Subcutaneous abdominal adipose tissue (tissue), 5 donors: ENCODE data around the gene EPN1.
A peak's percentile ranks its signal among the peaks of the same experiment; 100 is the strongest.

ENCODE experiments used
- H3K27ac ChIP-seq: one replicate; pipeline ENCODE4 v1.7.0; 2013; ENCODE audit warnings: low read depth, mild to moderate bottlenecking, inconsistent platforms, low read length, moderate library complexity
- H3K27me3 ChIP-seq, 5 donors: one replicate each; pipeline ENCODE4 v1.7.0; 2013; ENCODE audit warnings: low read length in 5 of 5, inconsistent platforms in 1 of 5; ENCODE audit not compliant: control insufficient read depth in 5 of 5, insufficient read depth in 4 of 5
- H3K36me3 ChIP-seq, 5 donors: one replicate each; pipeline ENCODE4 v1.7.0; 2013; ENCODE audit warnings: low read length in 5 of 5; ENCODE audit not compliant: control insufficient read depth in 5 of 5, insufficient read depth in 5 of 5
- H3K4me1 ChIP-seq, 5 donors: one replicate each; pipeline ENCODE4 v1.7.0; 2013; ENCODE audit warnings: low read length in 5 of 5, mild to moderate bottlenecking in 3 of 5, moderate library complexity in 1 of 5; ENCODE audit not compliant: control insufficient read depth in 5 of 5, insufficient read depth in 5 of 5
- H3K4me3 ChIP-seq, 5 donors: one replicate each; pipeline ENCODE4 v1.7.0; 2013; ENCODE audit warnings: low read length in 5 of 5, low read depth in 1 of 5
- H3K9ac ChIP-seq, 5 donors: one replicate each; pipeline ENCODE4 v1.7.0; 2013; ENCODE audit warnings: low read length in 5 of 5, mild to moderate bottlenecking in 4 of 5, moderate library complexity in 3 of 5
- H3K9me3 ChIP-seq, 5 donors: one replicate each; pipeline ENCODE4 v1.7.0; 2013; ENCODE audit warnings: low read length in 5 of 5; ENCODE audit not compliant: control insufficient read depth in 5 of 5
- donor health status: healthy.
- donor health status: healthy.
- donor health status: healthy.
- donor health status: healthy.
- donor health status: healthy.

Gene EPN1

GRCh38 chr19:55652311-55653128 lies 22.5 kb upstream of the EPN1 start:
- Histone ChIP-seq H3K27ac (no peak overlapping the region), H3K9ac (no peak overlapping the region), H3K36me3 (peaks cover 0 to 8% (median 6%) of the 10 kb centered on the region in 5 donors), H3K27me3 (no peaks in the 10 kb centered on the region), H3K4me1 (peaks cover 24 to 49% (median 41%) of the 10 kb centered on the region in 5 donors), H3K4me3 (no peak overlapping the region), H3K9me3 (no peaks in the 10 kb centered on the region)

- Histone ChIP-seq H3K36me3 (peaks cover 0 to 9% (median 8%) of the 10 kb centered on the region in 5 donors), H3K27ac (peak overlapping the region; percentile 94), H3K4me3 (peak overlapping the region; percentile 79 to 97 (median 89)), H3K4me1 (peaks cover 28 to 50% (median 45%) of the 10 kb centered on the region in 5 donors), H3K9me3 (no peaks in the 10 kb centered on the region), H3K27me3 (no peaks in the 10 kb centered on the region), H3K9ac (peak overlapping the region; percentile 88 to 98 (median 97))
These were observed 21.2 kb upstream of the EPN1 start for GRCh38 chr19:55653651-55654322.

- no peaks in the 10 kb centered on the region for H3K27me3 ChIP-seq
- peak overlapping the region; percentile 94 for H3K27ac ChIP-seq
- peak overlapping the region; percentile 88 to 98 (median 97) for H3K9ac ChIP-seq
These were observed 20.6 kb upstream of the EPN1 start for GRCh38 chr19:55654323-55654867.

GRCh38 chr19:55654868-55655647 lies 20.0 kb upstream of the EPN1 start, which contains the start of gene U2AF2:
Gene U2AF2 (plus strand): TSS chr19:55655035. CDS start chr19:55655105, 70 bp downstream.
- peaks cover 23 to 55% (median 43%) of the 10 kb centered on the region in 5 donors for H3K4me1 ChIP-seq
- peaks cover 0 to 22% (median 14%) of the 10 kb centered on the region in 5 donors for H3K36me3 ChIP-seq
- H3K27ac ChIP-seq = peak within 1 kb of the TSS; percentile 94
- H3K27me3 ChIP-seq = no peaks in the 10 kb centered on the region
- H3K9me3 ChIP-seq = no peaks in the 10 kb centered on the region
- peak within 1 kb of the TSS; percentile 89 to 100 (median 97) for H3K9ac ChIP-seq
- H3K4me3 ChIP-seq = peak within 1 kb of the TSS; percentile 86 to 97 (median 91)

More at GRCh38 chr19:55654323-55654867, 20.6 kb upstream of the EPN1 start:
- peaks cover 23 to 50% (median 43%) of the 10 kb centered on the region in 5 donors for H3K4me1 ChIP-seq
- peaks cover 0 to 16% (median 11%) of the 10 kb centered on the region in 5 donors for H3K36me3 ChIP-seq
- peak overlapping the region; percentile 79 to 97 (median 89) for H3K4me3 ChIP-seq
- H3K9me3 ChIP-seq = no peaks in the 10 kb centered on the region

GRCh38 chr19:55655648-55656040 lies 19.4 kb upstream of the EPN1 start:
- H3K9ac ChIP-seq = peak overlapping the region; percentile 84 to 100 (median 94)
- peaks cover 23 to 56% (median 43%) of the 10 kb centered on the region in 5 donors for H3K4me1 ChIP-seq
- peak overlapping the region; percentile 81 to 95 (median 89) for H3K4me3 ChIP-seq
- H3K27ac ChIP-seq = peak overlapping the region; percentile 94
- H3K9me3 ChIP-seq = no peaks in the 10 kb centered on the region
- peaks cover 0 to 27% (median 19%) of the 10 kb centered on the region in 5 donors for H3K36me3 ChIP-seq
- H3K27me3 ChIP-seq = no peaks in the 10 kb centered on the region

GRCh38 chr19:55656552-55656951 lies 18.5 kb upstream of the EPN1 start:
- H3K4me3 ChIP-seq = peak overlapping the region; percentile 81 to 95 (median 89)
- no peak overlapping the region for H3K27ac ChIP-seq
- no peaks in the 10 kb centered on the region for H3K27me3 ChIP-seq
- H3K9me3 ChIP-seq = no peaks in the 10 kb centered on the region
- peaks cover 0 to 36% (median 25%) of the 10 kb centered on the region in 5 donors for H3K36me3 ChIP-seq
- H3K9ac ChIP-seq = peak overlapping the region; percentile 84 to 100 (median 94)
- H3K4me1 ChIP-seq = peaks cover 23 to 56% (median 43%) of the 10 kb centered on the region in 5 donors

- H3K9ac ChIP-seq = peak overlapping the region; percentile 49 to 98 (median 84)
These were observed 17.9 kb upstream of the EPN1 start for GRCh38 chr19:55656988-55657747.

GRCh38 chr19:55658846-55659459 lies 16.1 kb upstream of the EPN1 start:
- peak overlapping the region; percentile 2 to 62 (median 7) for H3K9ac ChIP-seq
- no peak overlapping the region for H3K4me3 ChIP-seq
- no peaks in the 10 kb centered on the region for H3K9me3 ChIP-seq
- H3K27ac ChIP-seq = no peak overlapping the region
- no peaks in the 10 kb centered on the region for H3K27me3 ChIP-seq
- peaks cover 20 to 50% (median 43%) of the 10 kb centered on the region in 5 donors for H3K4me1 ChIP-seq
- H3K36me3 ChIP-seq = peaks cover 0 to 52% (median 47%) of the 10 kb centered on the region in 5 donors

More at GRCh38 chr19:55656988-55657747, 17.9 kb upstream of the EPN1 start:
- no peaks in the 10 kb centered on the region for H3K9me3 ChIP-seq
- H3K4me1 ChIP-seq = peaks cover 23 to 56% (median 43%) of the 10 kb centered on the region in 5 donors
- H3K27ac ChIP-seq = no peak overlapping the region
- H3K4me3 ChIP-seq = peak overlapping the region; percentile 17 to 95 (median 82)
- no peaks in the 10 kb centered on the region for H3K27me3 ChIP-seq
- peaks cover 0 to 39% (median 31%) of the 10 kb centered on the region in 5 donors for H3K36me3 ChIP-seq
